SK-N-SH (cell line): ENCODE results near the gene DNAH14. TPM values are rescaled to one million over a fixed set of nuclear protein-coding genes. Genes with fewer than 3 reads are reported as not detected.

Experiments
- CTCF ChIA-PET: fragments of 300-600, 350-600 bp; formaldehyde crosslinking; extraction: SDS; loops from one replicate; lab custom pipeline; 2021; lab: Yijun Ruan, JAX
- POLR2A ChIA-PET: fragments of 350-600 bp; sonication (Branson Sonifier 250); formaldehyde crosslinking; extraction: SDS; loops from one replicate; lab custom pipeline; 2020; ENCODE audit warnings: antibody characterized with exemption, inconsistent platforms; lab: Yijun Ruan, JAX
- DNase-seq: peaks from one replicate; pipeline ENCODE4 v3.0.0; 2012
- H2AFZ ChIP-seq: fragments of 200-600 bp; sonication (generic); 2 replicates; pipeline ENCODE4 v1.8.1; 2016; ENCODE audit warnings: antibody characterized with exemption, mild to moderate bottlenecking, low read depth
- H3F3A ChIP-seq: fragments of 200-600 bp; sonication (generic); replicated peaks from 2 replicates; pipeline ENCODE3; 2016; ENCODE audit warnings: antibody characterized with exemption, mild to moderate bottlenecking; ENCODE audit not compliant: insufficient read depth
- H3K27ac ChIP-seq, 2 experiments: fragments of 200-500 bp in 1 of 2; fragments of 200-600 bp in 1 of 2; sonication (Bioruptor generic) in 1 of 2; sonication (generic), shearing (Covaris generic) in 1 of 2; 2 replicates each; pipeline versions ENCODE4 v1.5.1 to v1.6.1; 2014 to 2016; ENCODE audit warnings: low read depth in 2 of 2, inconsistent platforms in 1 of 2, low read length in 1 of 2, mild to moderate bottlenecking in 1 of 2, mixed read lengths in 1 of 2
- H3K27me3 ChIP-seq: fragments of 200-600 bp; sonication (generic), shearing (Covaris generic); 2 replicates; pipeline ENCODE4 v1.6.1; 2016; ENCODE audit warnings: mixed run types; ENCODE audit not compliant: insufficient read depth
- H3K36me3 ChIP-seq, 2 experiments: fragments of 200-500 bp in 1 of 2; fragments of 200-600 bp in 1 of 2; sonication (Bioruptor generic) in 1 of 2; sonication (generic) in 1 of 2; replicated peaks in 1 of 2; 2 replicates each; pipeline versions ENCODE3 to v1.5.1; 2014 to 2016; ENCODE audit warnings: low read length in 1 of 2, mild to moderate bottlenecking in 1 of 2; ENCODE audit not compliant: insufficient read depth in 2 of 2, control insufficient read depth in 1 of 2
- H3K4me1 ChIP-seq, 2 experiments: fragments of 200-500 bp in 1 of 2; fragments of 200-600 bp in 1 of 2; sonication (Bioruptor generic) in 1 of 2; sonication (generic), shearing (Covaris generic) in 1 of 2; 2 replicates each; pipeline versions ENCODE4 v1.5.1 to v1.6.1; 2014 to 2016; ENCODE audit warnings: low read depth in 1 of 2, low read length in 1 of 2, mixed run types in 1 of 2; ENCODE audit not compliant: insufficient read depth in 2 of 2, control insufficient read depth in 1 of 2
- H3K4me2 ChIP-seq: fragments of 200-600 bp; sonication (generic), shearing (Covaris generic); 2 replicates; pipeline ENCODE4 v1.6.1; 2017; ENCODE audit warnings: mixed run types
- H3K4me3 ChIP-seq, 2 experiments: fragments of 200-500 bp in 1 of 2; fragments of 200-600 bp in 1 of 2; sonication (Bioruptor generic) in 1 of 2; sonication (generic), shearing (Covaris generic) in 1 of 2; 2 replicates each; pipeline versions ENCODE4 v1.5.1 to v1.8.1; 2014 to 2016; ENCODE audit warnings: low read depth in 2 of 2, inconsistent platforms in 1 of 2, low read length in 1 of 2, mild to moderate bottlenecking in 1 of 2, mixed read lengths in 1 of 2, moderate library complexity in 1 of 2
- H3K79me2 ChIP-seq: fragments of 200-600 bp; sonication (generic); 2 replicates; pipeline ENCODE4 v1.8.1; 2017; ENCODE audit warnings: mild to moderate bottlenecking; ENCODE audit not compliant: insufficient read depth
- H3K9ac ChIP-seq: fragments of 200-600 bp; sonication (generic); 2 replicates; pipeline ENCODE4 v1.6.1; 2017; ENCODE audit warnings: mixed run types
- H3K9me2 ChIP-seq: fragments of 200-600 bp; sonication (generic); 2 replicates; pipeline ENCODE4 v1.6.1; 2017; ENCODE audit warnings: mixed run types
- H3K9me3 ChIP-seq: fragments of 200-600 bp; sonication (generic); 2 replicates; pipeline ENCODE4 v1.6.1; 2017; ENCODE audit warnings: mixed run types, mild to moderate bottlenecking, moderate library complexity
- H4K20me1 ChIP-seq: fragments of 200-600 bp; sonication (generic); 2 replicates; pipeline ENCODE4 v1.6.1; 2017; ENCODE audit warnings: mild to moderate bottlenecking, mixed run types; ENCODE audit not compliant: insufficient read depth
- ELF1 ChIP-seq: IDR thresholded peaks from 2 replicates; pipeline ENCODE4 v1.4.0; 2012
- FOSL2 ChIP-seq: IDR thresholded peaks from 2 replicates; pipeline ENCODE4 v1.4.0; 2012; ENCODE audit warnings: low read depth, mild to moderate bottlenecking, moderate library complexity, borderline replicate concordance
- GABPA ChIP-seq: IDR thresholded peaks from 2 replicates; pipeline ENCODE4 v1.4.0; 2012; ENCODE audit warnings: low read depth, mild to moderate bottlenecking
- GATA2 ChIP-seq: sonication (generic); formaldehyde crosslinking; IDR thresholded peaks from 2 replicates; pipeline ENCODE4 v1.5.0; 2020; ENCODE audit warnings: mild to moderate bottlenecking, missing genetic modification reagents
- JUND ChIP-seq: IDR thresholded peaks from 2 replicates; pipeline ENCODE4 v1.4.0; 2012
- MXI1 ChIP-seq: IDR thresholded peaks from 2 replicates; pipeline ENCODE4 v1.6.1; 2012; ENCODE audit warnings: mild to moderate bottlenecking, low read depth, low read length, improper control_type of control experiment
- NFIC ChIP-seq: IDR thresholded peaks from 2 replicates; pipeline ENCODE4 v1.4.0; 2012; ENCODE audit warnings: borderline replicate concordance
- RCOR1 ChIP-seq: fragments of 150-350 bp; IDR thresholded peaks from 2 replicates; pipeline ENCODE4 v1.6.1; 2017; ENCODE audit warnings: antibody characterized with exemption, low read length
- REST ChIP-seq: IDR thresholded peaks from 2 replicates; pipeline ENCODE4 v1.6.1; 2012; ENCODE audit warnings: mild to moderate bottlenecking, low read depth, low read length, moderate library complexity
- RFX5 ChIP-seq: IDR thresholded peaks from 2 replicates; pipeline ENCODE4 v1.6.1; 2012; ENCODE audit warnings: mild to moderate bottlenecking, improper control_type of control experiment, low read length
- RXRA ChIP-seq: IDR thresholded peaks from 2 replicates; pipeline ENCODE4 v1.4.0; 2012; ENCODE audit warnings: low read depth, mild to moderate bottlenecking, borderline replicate concordance
- TCF12 ChIP-seq: IDR thresholded peaks from 2 replicates; pipeline ENCODE4 v1.4.0; 2012
- TEAD4 ChIP-seq: IDR thresholded peaks from 2 replicates; pipeline ENCODE4 v1.4.0; 2012; ENCODE audit warnings: mild to moderate bottlenecking, borderline replicate concordance; ENCODE audit not compliant: insufficient read depth
- USF2 ChIP-seq: fragments of 150-350 bp; IDR thresholded peaks from 2 replicates; pipeline ENCODE4 v1.6.1; 2017; ENCODE audit warnings: antibody characterized with exemption, low read length, low read depth, borderline replicate concordance
- YY1 ChIP-seq: IDR thresholded peaks from 2 replicates; pipeline ENCODE4 v1.4.0; 2012; ENCODE audit warnings: low read depth, mild to moderate bottlenecking
- ZBTB33 ChIP-seq: IDR thresholded peaks from 2 replicates; pipeline ENCODE4 v1.4.0; 2012; ENCODE audit warnings: low read depth, borderline replicate concordance
- WGBS: methylation state at CpG from one replicate; pipeline ENCODE4 v1.1.6; 2017; ENCODE audit warnings: low lambda C conversion rate; 5-methylcytosine and 5-hydroxymethylcytosine counted together
- polyA plus RNA-seq, 3 experiments: library from polyadenylated mRNA; depleted of rRNA; stranded (reverse); fragments of >200 nt; gene quantifications; 2 replicates each; pipeline ENCODE4 v1.2.3, GENCODE V29; 2012

DNAH14 gene
- polyA plus RNA-seq, 1 of the 3 experiments (the other 2 are of a cell fraction), result 8.0 TPM

- peaks cover 0 to 11% of the 10 kb centered on the region in 2 experiments for H3K36me3 ChIP-seq
- H3K27me3 ChIP-seq, result no peaks in the 10 kb centered on the region
- peaks cover 11% of the 10 kb centered on the region for H3F3A ChIP-seq
- H3K4me1 ChIP-seq, result peaks cover 0 to 2% of the 10 kb centered on the region in 2 experiments; a peak in 1 of 4 replicates
- no peak overlapping the region for H3K9ac ChIP-seq
- no peak for DNase-seq
- H3K9me3 ChIP-seq, result peaks cover 12% of the 10 kb centered on the region
- 95% methylated on average over 4 of the region's 4 CpGs for whole genome bisulfite sequencing
- peak overlapping the region; percentile 69 to 75 for H3K4me3 ChIP-seq
- ChIA-PET CTCF (interaction anchor here (0.9 to 1.4 kb wide), 3 partner anchors 77 to 415 kb away, joined by 3 to 4 read pairs (median 3); no protein-coding TSS in a partner anchor), POLR2A (no interaction called here)
- no peaks in the 10 kb centered on the region for H3K9me2 ChIP-seq
- no peaks in the 10 kb centered on the region for H4K20me1 ChIP-seq
- peaks cover 32% of the 10 kb centered on the region; the same call in 1 of the 2 replicates for H3K79me2 ChIP-seq
- H3K4me2 ChIP-seq, result peak overlapping the region; percentile 84
- H3K27ac ChIP-seq, result peak overlapping the region in 1 of 2 experiments; percentile 87; a peak in 1 of 4 replicates
- no peak for TF ChIP-seq MXI1
- TF ChIP-seq YY1, result no peak
- TF ChIP-seq JUND, result no peak
- no peak for TF ChIP-seq TEAD4
- TF ChIP-seq ZBTB33, result no peak
- no peak for TF ChIP-seq NFIC
- peak overlapping the region; percentile 96 for H2AFZ ChIP-seq
These were observed 569 bp upstream of the DNAH14 start for GRCh38 chr1:224928906-224929305.

- Histone ChIP-seq H3K4me2 (no peak overlapping the region), H3K9me2 (no peaks in the 10 kb centered on the region), H3K79me2 (peaks cover 35% of the 10 kb centered on the region; the same call in 1 of the 2 replicates), H3K9ac (no peak overlapping the region), H3K9me3 (peaks cover 32% of the 10 kb centered on the region), H4K20me1 (no peaks in the 10 kb centered on the region), H2AFZ (no peak overlapping the region), H3K36me3 (peaks cover 0 to 14% of the 10 kb centered on the region in 2 experiments), H3K27me3 (no peaks in the 10 kb centered on the region), H3K4me1 (peaks cover 0 to 2% of the 10 kb centered on the region in 2 experiments; a peak in 1 of 4 replicates), H3K27ac (no peak overlapping the region), H3F3A (peaks cover 11% of the 10 kb centered on the region), H3K4me3 (no peak overlapping the region)
- POLR2A ChIA-PET, result no interaction called here
- TF ChIP-seq TCF12 (no peak), MXI1 (no peak), FOSL2 (no peak), RXRA (no peak), REST (no peak), ELF1 (no peak), GATA2 (CRISPR knock-in tag) (no peak), USF2 (no peak), RCOR1 (no peak), TEAD4 (no peak), RFX5 (no peak), GABPA (no peak)
- DNase-seq, result no peak
- CTCF ChIA-PET, result interaction anchor here (1.3 to 1.4 kb wide), 2 partner anchors 9 to 418 kb away, joined by 3 to 5 read pairs; no protein-coding TSS in a partner anchor
- WGBS, result 90% methylated on average over 1 of the region's 1 CpG
These were observed 2.1 kb downstream of the DNAH14 start for GRCh38 chr1:224931605-224932004.
